Measurements from ENCODE around the gene HCAR2.
"Not testable (repeated sequence)": the region's sequence is repeated elsewhere in the genome, so short reads cannot be mapped to it uniquely, and the experiment has no call there.

HCAR2 gene

GRCh38 chr12:122702890-122703611 is at the start of gene HCAR2:
HCAR2 (minus strand) TSS chr12:122703357; CDS start chr12:122703283, 74 bp downstream.
- H3K4me1 Mint-ChIP-seq; DNase-seq; H3K27ac Mint-ChIP-seq; H3K9me3 Mint-ChIP-seq; ATAC-seq (replicated peaks); H3K4me3 Mint-ChIP-seq; H3K27me3 Mint-ChIP-seq; H3K36me3 Mint-ChIP-seq: not testable (repeated sequence)

- Mint-ChIP-seq H3K4me1 (peaks cover 39 to 59% of the 10 kb centered on the region in 2 donors), H3K27me3 (no peaks in the 10 kb centered on the region), H3K36me3 (peaks cover 29 to 42% of the 10 kb centered on the region in 2 donors), H3K4me3 (peak within 1 kb of the TSS; percentile 93 to 99), H3K27ac (peak within 1 kb of the TSS; percentile 98), H3K9me3 (no peaks in the 10 kb centered on the region)
- DNase-seq, result peak; percentile 99
- ATAC-seq (replicated peaks), result peak; percentile 89 to 96
Measured at GRCh38 chr12:122752464-122753318, 49.5 kb upstream of the HCAR2 start, which contains the start of gene DENR. DENR (plus strand) TSS chr12:122752824; CDS start chr12:122753702, 878 bp downstream.

GRCh38 chr12:122750781-122751515 is 47.8 kb upstream of the HCAR2 start:
- H3K27me3 Mint-ChIP-seq; ATAC-seq (replicated peaks); H3K9me3 Mint-ChIP-seq; DNase-seq; H3K27ac Mint-ChIP-seq; H3K4me3 Mint-ChIP-seq: not testable (repeated sequence)
- H3K36me3 Mint-ChIP-seq, result peaks cover 18 to 24% of the 10 kb centered on the region in 2 donors
- peaks cover 29 to 46% of the 10 kb centered on the region in 2 donors for H3K4me1 Mint-ChIP-seq

- Mint-ChIP-seq H3K4me3 (no peak overlapping the region), H3K27me3 (no peaks in the 10 kb centered on the region), H3K9me3 (no peaks in the 10 kb centered on the region), H3K27ac (no peak overlapping the region), H3K36me3 (peaks cover 10 to 16% of the 10 kb centered on the region in 2 donors), H3K4me1 (peaks cover 26 to 38% of the 10 kb centered on the region in 2 donors)
- DNase-seq, result no peak
- ATAC-seq (replicated peaks), result no peak
Measured at GRCh38 chr12:122749569-122750332, 46.6 kb upstream of the HCAR2 start.

- Mint-ChIP-seq H3K9me3 (no peaks in the 10 kb centered on the region), H3K27me3 (no peaks in the 10 kb centered on the region), H3K4me3 (no peak overlapping the region), H3K27ac (no peak overlapping the region), H3K36me3 (no peaks in the 10 kb centered on the region), H3K4me1 (peaks cover 14 to 19% of the 10 kb centered on the region in 2 donors)
- peak; percentile 33 to 36 for ATAC-seq (replicated peaks)
- DNase-seq, result no peak
Measured at GRCh38 chr12:122747224-122748135, 44.3 kb upstream of the HCAR2 start.

- Mint-ChIP-seq H3K4me3 (no peak overlapping the region), H3K36me3 (no peaks in the 10 kb centered on the region), H3K27me3 (no peaks in the 10 kb centered on the region), H3K9me3 (no peaks in the 10 kb centered on the region), H3K4me1 (peaks cover 2 to 5% of the 10 kb centered on the region in 2 donors), H3K27ac (no peak overlapping the region)
- DNase-seq (no peak), ATAC-seq (replicated peaks) (no peak)
Measured at GRCh38 chr12:122743895-122744525, 40.9 kb upstream of the HCAR2 start.

- no peaks in the 10 kb centered on the region for H3K4me1 Mint-ChIP-seq
- ATAC-seq (replicated peaks) (no peak), DNase-seq (no peak)
- H3K27ac Mint-ChIP-seq, result no peak overlapping the region
- H3K9me3 Mint-ChIP-seq, result peaks cover 0 to 2% of the 10 kb centered on the region in 2 donors
- H3K36me3 Mint-ChIP-seq, result no peaks in the 10 kb centered on the region
- H3K4me3 Mint-ChIP-seq, result no peak overlapping the region
- H3K27me3 Mint-ChIP-seq, result no peaks in the 10 kb centered on the region
Measured at GRCh38 chr12:122740351-122740750, 37.2 kb upstream of the HCAR2 start.

GRCh38 chr12:122738571-122738970 is 35.4 kb upstream of the HCAR2 start:
- peaks cover 0 to 2% of the 10 kb centered on the region in 2 donors for H3K9me3 Mint-ChIP-seq

GRCh38 chr12:122732611-122733010 is 29.5 kb upstream of the HCAR2 start:
- Mint-ChIP-seq H3K4me1 (peaks cover 28 to 32% of the 10 kb centered on the region in 2 donors), H3K4me3 (peak overlapping the region in 1 of 2 donors; percentile 1), H3K36me3 (peaks cover 0 to 3% of the 10 kb centered on the region in 2 donors), H3K9me3 (peaks cover 2 to 5% of the 10 kb centered on the region in 2 donors), H3K27me3 (no peaks in the 10 kb centered on the region), H3K27ac (peak overlapping the region; percentile 85)
- ATAC-seq (replicated peaks), result no peak
- no peak for DNase-seq

More at GRCh38 chr12:122738571-122738970, 35.4 kb upstream of the HCAR2 start:
- no peak for ATAC-seq (replicated peaks)
- Mint-ChIP-seq H3K27ac (no peak overlapping the region), H3K27me3 (no peaks in the 10 kb centered on the region), H3K4me1 (peaks cover 7 to 9% of the 10 kb centered on the region in 2 donors), H3K36me3 (no peaks in the 10 kb centered on the region), H3K4me3 (no peak overlapping the region)
- no peak for DNase-seq

- Mint-ChIP-seq H3K27me3 (no peaks in the 10 kb centered on the region), H3K4me3 (no peak overlapping the region), H3K27ac (peak overlapping the region; percentile 65), H3K9me3 (peaks cover 2 to 5% of the 10 kb centered on the region in 2 donors), H3K36me3 (peaks cover 0 to 3% of the 10 kb centered on the region in 2 donors), H3K4me1 (peaks cover 28 to 32% of the 10 kb centered on the region in 2 donors)
- ATAC-seq (replicated peaks) (peak; percentile 41 to 47), DNase-seq (no peak)
Measured at GRCh38 chr12:122732170-122732569, 29.0 kb upstream of the HCAR2 start.

- H3K27ac Mint-ChIP-seq, result peak within 1 kb of the TSS; percentile 14
- peaks cover 0 to 3% of the 10 kb centered on the region in 2 donors for H3K36me3 Mint-ChIP-seq
- no peak for DNase-seq
- no peak for ATAC-seq (replicated peaks)
- H3K4me1 Mint-ChIP-seq, result peaks cover 35 to 45% of the 10 kb centered on the region in 2 donors
- H3K4me3 Mint-ChIP-seq, result no peak within 1 kb of the TSS
- H3K9me3 Mint-ChIP-seq, result peaks cover 0 to 5% of the 10 kb centered on the region in 2 donors
- no peaks in the 10 kb centered on the region for H3K27me3 Mint-ChIP-seq
Measured at GRCh38 chr12:122730215-122731014, 27.3 kb upstream of the HCAR2 start, which contains the start of gene HCAR1. HCAR1 (minus strand) TSS chr12:122730844; CDS start chr12:122730339, 505 bp downstream.
